ENCODE data around the gene PCDHGA7.
"Not testable (repeated sequence)": the region's sequence is repeated elsewhere in the genome, so short reads cannot be mapped to it uniquely, and the experiment has no call there.

The PCDHGA7 gene

GRCh38 chr5:141398608-141399007 is 16.1 kb downstream of the PCDHGA7 start:
- DNase-seq (ENCODE audit: low spot score): no peak

- DNase-seq (ENCODE audit: low spot score): no peak
Observed at GRCh38 chr5:141399555-141400258, 17.2 kb downstream of the PCDHGA7 start.

GRCh38 chr5:141402553-141403243 is 20.2 kb downstream of the PCDHGA7 start, which contains the start of gene PCDHGA9:
PCDHGA9 (plus strand) TSS chr5:141402778; CDS start chr5:141402953, 175 bp downstream.
- peak; percentile 31 for DNase-seq (ENCODE audit: low spot score)

- no peak for DNase-seq (ENCODE audit: low spot score)
Observed at GRCh38 chr5:141403387-141403786, 20.8 kb downstream of the PCDHGA7 start.

- DNase-seq (ENCODE audit: low spot score): not testable (repeated sequence)
Observed at GRCh38 chr5:141407790-141408505, 25.4 kb downstream of the PCDHGA7 start, which contains the start of gene PCDHGB6. PCDHGB6 (plus strand) TSS chr5:141408021; CDS start chr5:141408203, 182 bp downstream.

- no peak for DNase-seq (ENCODE audit: low spot score)
Observed at GRCh38 chr5:141409598-141410306, 27.2 kb downstream of the PCDHGA7 start.

GRCh38 chr5:141411575-141411974 is 29.0 kb downstream of the PCDHGA7 start:
- DNase-seq (ENCODE audit: low spot score): peak; percentile 25

- peak; percentile 52 for DNase-seq (ENCODE audit: low spot score)
Observed at GRCh38 chr5:141412854-141413539, 30.5 kb downstream of the PCDHGA7 start, which contains the start of gene PCDHGA10. PCDHGA10 (plus strand) TSS chr5:141412987; CDS start chr5:141413176, 189 bp downstream.

GRCh38 chr5:141413540-141414069 is 31.1 kb downstream of the PCDHGA7 start:
- DNase-seq (ENCODE audit: low spot score): no peak

GRCh38 chr5:141414548-141415274 is 32.2 kb downstream of the PCDHGA7 start:
- DNase-seq (ENCODE audit: low spot score): not testable (repeated sequence)

- DNase-seq (ENCODE audit: low spot score): not testable (repeated sequence)
Observed at GRCh38 chr5:141415275-141415618, 32.7 kb downstream of the PCDHGA7 start.

- peak; percentile 42 for DNase-seq (ENCODE audit: low spot score)
Observed at GRCh38 chr5:141417494-141418172, 35.1 kb downstream of the PCDHGA7 start, which contains the start of gene PCDHGB7. PCDHGB7 (plus strand) TSS chr5:141417677; CDS start chr5:141417860, 183 bp downstream.

GRCh38 chr5:141419074-141419880 is 36.7 kb downstream of the PCDHGA7 start:
- no peak for DNase-seq (ENCODE audit: low spot score)

GRCh38 chr5:141420855-141421488 is 38.4 kb downstream of the PCDHGA7 start, which contains the start of gene PCDHGA11:
PCDHGA11 (plus strand) TSS chr5:141421051; CDS start chr5:141421228, 177 bp downstream.
- no peak for DNase-seq (ENCODE audit: low spot score)

GRCh38 chr5:141421489-141421855 is 38.9 kb downstream of the PCDHGA7 start:
- DNase-seq (ENCODE audit: low spot score): no peak

GRCh38 chr5:141422742-141423291 is 40.3 kb downstream of the PCDHGA7 start:
- DNase-seq (ENCODE audit: low spot score): no peak

GRCh38 chr5:141427783-141428426 is 45.4 kb downstream of the PCDHGA7 start:
- no peak for DNase-seq (ENCODE audit: low spot score)
